K562 (cell line): ENCODE results near the gene MYL12B. TPM values are rescaled to one million over a fixed set of nuclear protein-coding genes. Genes with fewer than 3 reads are reported as not detected.

Experiments
- ARNT ChIP-seq, 2 experiments: fragments of 450-650 bp; IDR thresholded peaks; 2 replicates each; pipeline ENCODE4 v1.6.1; 2016; ENCODE audit warnings: mild to moderate bottlenecking in 1 of 2
- ATF1 ChIP-seq, 2 experiments: fragments of 450-650 bp in 1 of 2; IDR thresholded peaks; 2 replicates each; pipeline ENCODE4 v1.6.1; 2016; ENCODE audit warnings: missing compliant biosample characterization in 1 of 2, missing genetic modification characterization in 1 of 2
- DLX4 ChIP-seq: fragments of 250-450 bp; sonication (Bioruptor Pico); IDR thresholded peaks from 2 replicates; pipeline ENCODE4 v1.6.1; 2021; ENCODE audit warnings: mild to moderate bottlenecking
- EP400 ChIP-seq: fragments of 450-650 bp; IDR thresholded peaks from 2 replicates; pipeline ENCODE4 v1.6.1; 2017; ENCODE audit warnings: antibody characterized with exemption, mild to moderate bottlenecking, moderate library complexity
- HNRNPK ChIP-seq: fragments of 200-400 bp; formaldehyde crosslinking; IDR thresholded peaks from one replicate; pipeline ENCODE4 v1.6.1; 2018; ENCODE audit warnings: mild to moderate bottlenecking, low read depth, low read length; ENCODE audit not compliant: poor library complexity, severe bottlenecking
- LARP7 ChIP-seq: fragments of 450-650 bp; IDR thresholded peaks from 2 replicates; pipeline ENCODE4 v1.6.1; 2016
- MCM3 ChIP-seq: fragments of 450-650 bp; IDR thresholded peaks from 2 replicates; pipeline ENCODE4 v1.6.1; 2016
- MEIS2 ChIP-seq: fragments of 450-650 bp; IDR thresholded peaks from 2 replicates; pipeline ENCODE4 v1.6.1; 2014; ENCODE audit warnings: mild to moderate bottlenecking; ENCODE audit not compliant: partially characterized antibody
- MTA3 ChIP-seq: fragments of 450-650 bp; formaldehyde crosslinking; IDR thresholded peaks from 2 replicates; pipeline ENCODE4 v1.6.1; 2017; ENCODE audit warnings: mild to moderate bottlenecking, borderline replicate concordance
- RBBP5 ChIP-seq: fragments of 200-600 bp; sonication (generic); IDR thresholded peaks from 2 replicates; pipeline ENCODE4 v1.6.1; 2012; ENCODE audit warnings: borderline replicate concordance, mild to moderate bottlenecking, low read length, control low read depth, inconsistent platforms; ENCODE audit not compliant: insufficient read depth, poor library complexity, severe bottlenecking
- RCOR1 ChIP-seq, 2 experiments: IDR thresholded peaks; 2 replicates each; pipeline ENCODE4 v1.6.1; 2012; ENCODE audit warnings: low read depth in 2 of 2, low read length in 2 of 2, borderline replicate concordance in 1 of 2, improper control_type of control experiment in 1 of 2
- SMC3 ChIP-seq: conservative IDR thresholded peaks from 2 replicates; pipeline ENCODE4 v1.6.1; 2011; ENCODE audit warnings: low read depth, low read length, improper control_type of control experiment; ENCODE audit not compliant: insufficient read depth
- STAG1 ChIP-seq: sonication (generic); formaldehyde crosslinking; IDR thresholded peaks from 2 replicates; pipeline ENCODE4 v1.5.0; 2020; ENCODE audit warnings: missing genetic modification reagents, borderline replicate concordance
- STAT5A ChIP-seq: IDR thresholded peaks from 2 replicates; pipeline ENCODE4 v1.6.1; 2012; ENCODE audit warnings: low read length, inconsistent platforms, borderline replicate concordance
- THRA ChIP-seq: fragments of 450-650 bp; IDR thresholded peaks from 2 replicates; pipeline ENCODE4 v1.6.1; 2017; ENCODE audit warnings: mild to moderate bottlenecking, moderate library complexity
- ZBTB7A ChIP-seq: IDR thresholded peaks from 2 replicates; pipeline ENCODE4 v1.6.1; 2011; ENCODE audit warnings: low read depth, mild to moderate bottlenecking, low read length, moderate library complexity, borderline replicate concordance; ENCODE audit not compliant: control insufficient read depth
- ZNF12 ChIP-seq: sonication (generic); formaldehyde crosslinking; IDR thresholded peaks from 2 replicates; pipeline ENCODE4 v1.4.0; 2020; ENCODE audit warnings: mild to moderate bottlenecking, missing genetic modification reagents
- ZNF347 ChIP-seq: fragments of 450-650 bp; formaldehyde crosslinking; IDR thresholded peaks from 2 replicates; pipeline ENCODE4 v1.4.0; 2020; ENCODE audit warnings: low read depth, mild to moderate bottlenecking, moderate library complexity
- ZNF408 ChIP-seq: fragments of 250-450 bp; sonication (Bioruptor Pico); IDR thresholded peaks from 2 replicates; pipeline ENCODE4 v1.4.0; 2020; ENCODE audit warnings: low read depth, mild to moderate bottlenecking, moderate library complexity
- polyA plus RNA-seq, 8 experiments: library from polyadenylated mRNA; depleted of rRNA in 4 of 8; stranded (reverse) in 5 of 8; unstranded in 3 of 8; fragments of >200 nt; fragmentation: Nextera tagmentation in 2 of 8; fragmentation: Illumina TruSeq in 1 of 8; extraction: Ambion mirVana in 2 of 8; extraction: Trizol in 1 of 8; gene quantifications; 2 replicates each; pipeline versions ENCODE4 v1.2.1 to v1.2.3, GENCODE V29; 2011 to 2014; ENCODE audit warnings: inconsistent platforms in 1 of 8, missing spikeins in 1 of 8
- total RNA-seq, 7 experiments: library from RNA; depleted of rRNA in 6 of 7; stranded (reverse); fragments of >200 nt in 6 of 7; fragmentation: Illumina TruSeq in 2 of 7; extraction: Trizol in 2 of 7; gene quantifications; 2 replicates each; pipeline versions ENCODE4 v1.2.1 to v1.2.3, GENCODE V29; 2011 to 2021; ENCODE audit warnings: low replicate concordance in 1 of 7
- TF ChIP-seq, protein P1 (sequence below): sonication (generic); formaldehyde crosslinking; IDR thresholded peaks from 2 replicates; pipeline ENCODE4 v1.8.1; 2023; ENCODE audit warnings: missing genetic modification reagents, mild to moderate bottlenecking, borderline replicate concordance
- TF ChIP-seq, protein P2 (sequence below), 2 experiments: fragments of 450-650 bp in 1 of 2; sonication (generic) in 1 of 2; formaldehyde crosslinking; conservative IDR thresholded peaks; 2 replicates each; pipeline versions ENCODE4 v1.4.0 to v1.8.1; 2020 to 2022; ENCODE audit warnings: mild to moderate bottlenecking in 1 of 2, missing genetic modification reagents in 1 of 2

The MYL12B gene
- total and polyA plus RNA-seq, 9 of the 15 experiments (the other 6 are each of a cell fraction or from before 2014, with no cell fraction given): 220 to 995 (median 463) TPM

- TF ChIP-seq, protein P1, sequence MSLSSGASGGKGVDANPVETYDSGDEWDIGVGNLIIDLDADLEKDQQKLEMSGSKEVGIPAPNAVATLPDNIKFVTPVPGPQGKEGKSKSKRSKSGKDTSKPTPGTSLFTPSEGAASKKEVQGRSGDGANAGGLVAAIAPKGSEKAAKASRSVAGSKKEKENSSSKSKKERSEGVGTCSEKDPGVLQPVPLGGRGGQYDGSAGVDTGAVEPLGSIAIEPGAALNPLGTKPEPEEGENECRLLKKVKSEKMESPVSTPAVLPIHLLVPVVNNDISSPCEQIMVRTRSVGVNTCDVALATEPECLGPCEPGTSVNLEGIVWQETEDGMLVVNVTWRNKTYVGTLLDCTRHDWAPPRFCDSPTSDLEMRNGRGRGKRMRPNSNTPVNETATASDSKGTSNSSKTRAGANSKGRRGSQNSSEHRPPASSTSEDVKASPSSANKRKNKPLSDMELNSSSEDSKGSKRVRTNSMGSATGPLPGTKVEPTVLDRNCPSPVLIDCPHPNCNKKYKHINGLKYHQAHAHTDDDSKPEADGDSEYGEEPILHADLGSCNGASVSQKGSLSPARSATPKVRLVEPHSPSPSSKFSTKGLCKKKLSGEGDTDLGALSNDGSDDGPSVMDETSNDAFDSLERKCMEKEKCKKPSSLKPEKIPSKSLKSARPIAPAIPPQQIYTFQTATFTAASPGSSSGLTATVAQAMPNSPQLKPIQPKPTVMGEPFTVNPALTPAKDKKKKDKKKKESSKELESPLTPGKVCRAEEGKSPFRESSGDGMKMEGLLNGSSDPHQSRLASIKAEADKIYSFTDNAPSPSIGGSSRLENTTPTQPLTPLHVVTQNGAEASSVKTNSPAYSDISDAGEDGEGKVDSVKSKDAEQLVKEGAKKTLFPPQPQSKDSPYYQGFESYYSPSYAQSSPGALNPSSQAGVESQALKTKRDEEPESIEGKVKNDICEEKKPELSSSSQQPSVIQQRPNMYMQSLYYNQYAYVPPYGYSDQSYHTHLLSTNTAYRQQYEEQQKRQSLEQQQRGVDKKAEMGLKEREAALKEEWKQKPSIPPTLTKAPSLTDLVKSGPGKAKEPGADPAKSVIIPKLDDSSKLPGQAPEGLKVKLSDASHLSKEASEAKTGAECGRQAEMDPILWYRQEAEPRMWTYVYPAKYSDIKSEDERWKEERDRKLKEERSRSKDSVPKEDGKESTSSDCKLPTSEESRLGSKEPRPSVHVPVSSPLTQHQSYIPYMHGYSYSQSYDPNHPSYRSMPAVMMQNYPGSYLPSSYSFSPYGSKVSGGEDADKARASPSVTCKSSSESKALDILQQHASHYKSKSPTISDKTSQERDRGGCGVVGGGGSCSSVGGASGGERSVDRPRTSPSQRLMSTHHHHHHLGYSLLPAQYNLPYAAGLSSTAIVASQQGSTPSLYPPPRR (CRISPR knock-in tag): no peak
- no peak for TF ChIP-seq RBBP5
- no peak for TF ChIP-seq STAT5A
- TF ChIP-seq HNRNPK: no peak
- peak; percentile 45 to 92; a peak in 3 of 4 replicates for TF ChIP-seq RCOR1 (IDR thresholded peaks at IDR 0.05; ENCODE audit: borderline replicate concordance in 1 of 2, low read depth in 2 of 2, low read length in 2 of 2)
- TF ChIP-seq THRA: no peak
- peak; percentile 99 for TF ChIP-seq SMC3
- no peak; a peak in 2 of 4 replicates for TF ChIP-seq ARNT (IDR thresholded peaks at IDR 0.05)
- no peak for TF ChIP-seq ZNF12 (CRISPR knock-in tag)
- peak; percentile 86 for TF ChIP-seq ZBTB7A
- TF ChIP-seq MEIS2: peak; percentile 32
- TF ChIP-seq MCM3: no peak
- TF ChIP-seq MTA3: no peak
- TF ChIP-seq STAG1: no peak
- no peak for TF ChIP-seq ZNF408
- no peak for TF ChIP-seq ATF1 (CRISPR knock-in tag; IDR thresholded peaks at IDR 0.05)
- no peak; the same call in 1 of the 2 replicates for TF ChIP-seq ATF1 (tag; IDR thresholded peaks at IDR 0.05)
- no peak for TF ChIP-seq LARP7
- no peak for TF ChIP-seq ZNF347 (CRISPR knock-in tag)
- TF ChIP-seq EP400: no peak
- no peak for TF ChIP-seq DLX4 (CRISPR knock-in tag)
- TF ChIP-seq, protein P2, sequence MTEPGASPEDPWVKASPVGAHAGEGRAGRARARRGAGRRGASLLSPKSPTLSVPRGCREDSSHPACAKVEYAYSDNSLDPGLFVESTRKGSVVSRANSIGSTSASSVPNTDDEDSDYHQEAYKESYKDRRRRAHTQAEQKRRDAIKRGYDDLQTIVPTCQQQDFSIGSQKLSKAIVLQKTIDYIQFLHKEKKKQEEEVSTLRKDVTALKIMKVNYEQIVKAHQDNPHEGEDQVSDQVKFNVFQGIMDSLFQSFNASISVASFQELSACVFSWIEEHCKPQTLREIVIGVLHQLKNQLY (CRISPR knock-in tag; conservative IDR thresholded peaks at IDR 0.05): no peak
Observed at GRCh38 chr18:3245853-3246634, 15.9 kb upstream of the MYL12B start (continued).
